ENCODE measurements around the gene NIPAL3.
"Not testable (repeated sequence)": the region's sequence is repeated elsewhere in the genome, so short reads cannot be mapped to it uniquely, and the experiment has no call there.

Gene NIPAL3

GRCh38 chr1:24492935-24493334 lies 77.3 kb downstream of the NIPAL3 start:
- not testable (repeated sequence) for DNase-seq

- no peak for DNase-seq
These were observed 78.2 kb downstream of the NIPAL3 start for GRCh38 chr1:24493785-24494184.

GRCh38 chr1:24498589-24498988 lies 83.0 kb downstream of the NIPAL3 start:
- DNase-seq = no peak

GRCh38 chr1:24500448-24501048 lies 84.9 kb downstream of the NIPAL3 start:
- DNase-seq = no peak

- DNase-seq = peak; percentile 34
These were observed 85.9 kb downstream of the NIPAL3 start for GRCh38 chr1:24501371-24502064.

- peak; percentile 60 for DNase-seq
These were observed 86.6 kb downstream of the NIPAL3 start for GRCh38 chr1:24502065-24502708.

- peak; percentile 90 for DNase-seq
These were observed 87.1 kb downstream of the NIPAL3 start, which contains the start of gene RCAN3 for GRCh38 chr1:24502709-24503058. TSS of gene RCAN3 (plus strand) at chr1:24502836. CDS start at chr1:24514373, 11,537 bp downstream.

- no peak for DNase-seq
These were observed 87.6 kb downstream of the NIPAL3 start for GRCh38 chr1:24503059-24503751.

- no peak for DNase-seq
These were observed 88.4 kb downstream of the NIPAL3 start for GRCh38 chr1:24503870-24504523.

- no peak for DNase-seq
These were observed 89.0 kb downstream of the NIPAL3 start for GRCh38 chr1:24504560-24504959.

GRCh38 chr1:24505816-24506215 lies 90.2 kb downstream of the NIPAL3 start:
- DNase-seq = no peak

GRCh38 chr1:24506691-24507381 lies 91.2 kb downstream of the NIPAL3 start:
- DNase-seq = no peak

- no peak for DNase-seq
These were observed 91.8 kb downstream of the NIPAL3 start for GRCh38 chr1:24507405-24507804.

- DNase-seq = no peak
These were observed 93.3 kb downstream of the NIPAL3 start for GRCh38 chr1:24508911-24509310.

GRCh38 chr1:24513706-24514105 lies 98.1 kb downstream of the NIPAL3 start:
- no peak for DNase-seq

GRCh38 chr1:24514946-24515345 lies 99.3 kb downstream of the NIPAL3 start:
- no peak for DNase-seq

GRCh38 chr1:24515671-24516209 lies 100.1 kb downstream of the NIPAL3 start:
- DNase-seq = peak; percentile 53

- DNase-seq = no peak
These were observed 100.9 kb downstream of the NIPAL3 start for GRCh38 chr1:24516506-24516905.

- no peak for DNase-seq
These were observed 102.3 kb downstream of the NIPAL3 start for GRCh38 chr1:24517898-24518297.

GRCh38 chr1:24520282-24520681 lies 104.7 kb downstream of the NIPAL3 start:
- DNase-seq = not testable (repeated sequence)

Data from fibroblast of skin of back (primary cell).